Smooth muscle cell (in vitro differentiated cells): ENCODE results near the gene KLRC4. TPM values are rescaled to one million over a fixed set of nuclear protein-coding genes. Genes with fewer than 3 reads are reported as not detected.

Experiments used
- DNase-seq: peaks from one replicate; lab custom pipeline; 2025; ENCODE audit not compliant: unreplicated experiment; lab: John Stamatoyannopoulos, UW
- H2AFZ ChIP-seq: fragments of 200-600 bp; sonication (generic); 2 replicates; pipeline ENCODE4 v1.6.0; 2016; ENCODE audit warnings: antibody characterized with exemption, low read depth, mild to moderate bottlenecking
- H3F3A ChIP-seq: fragments of 200-600 bp; sonication (generic); 2 replicates; pipeline ENCODE4 v1.6.0; 2017; ENCODE audit warnings: antibody characterized with exemption, low read depth
- H3K27ac ChIP-seq: fragments of 200-600 bp; sonication (generic); 2 replicates; pipeline ENCODE4 v1.5.1; 2016; ENCODE audit warnings: low read depth, mild to moderate bottlenecking
- H3K27me3 ChIP-seq: fragments of 200-600 bp; sonication (generic); 2 replicates; pipeline ENCODE4 v1.6.1; 2016; ENCODE audit warnings: low read depth, mild to moderate bottlenecking
- H3K36me3 ChIP-seq: fragments of 200-600 bp; sonication (generic); 2 replicates; pipeline ENCODE4 v1.5.1; 2016; ENCODE audit warnings: low read depth
- H3K4me1 ChIP-seq: fragments of 200-600 bp; sonication (generic); 2 replicates; pipeline ENCODE4 v1.5.1; 2016; ENCODE audit warnings: low read depth
- H3K4me2 ChIP-seq: fragments of 200-600 bp; sonication (generic); 2 replicates; pipeline ENCODE4 v1.6.0; 2016; ENCODE audit warnings: mild to moderate bottlenecking
- H3K4me3 ChIP-seq: fragments of 200-600 bp; sonication (generic); 2 replicates; pipeline ENCODE4 v1.5.1; 2016; ENCODE audit warnings: mild to moderate bottlenecking
- H3K79me2 ChIP-seq: fragments of 200-600 bp; sonication (generic); 2 replicates; pipeline ENCODE4 v1.6.0; 2016; ENCODE audit warnings: low read depth, mild to moderate bottlenecking
- H3K9ac ChIP-seq: fragments of 200-600 bp; sonication (generic); 2 replicates; pipeline ENCODE4 v1.6.0; 2016; ENCODE audit warnings: low read depth
- H3K9me3 ChIP-seq: fragments of 200-600 bp; sonication (generic); replicated peaks from 2 replicates; pipeline ENCODE4 v1.5.1; 2016; ENCODE audit warnings: low read depth
- H4K20me1 ChIP-seq: fragments of 200-600 bp; sonication (generic); 2 replicates; pipeline ENCODE4 v1.6.0; 2016; ENCODE audit warnings: low read depth
- WGBS: methylation state at CpG from one replicate; pipeline ENCODE4 v1.1.7; 2016; ENCODE audit warnings: low lambda C conversion rate; 5-methylcytosine and 5-hydroxymethylcytosine counted together
- polyA plus RNA-seq: library from polyadenylated mRNA; unstranded; fragments of >200 nt; fragmentation: Nextera tagmentation; extraction: Ambion mirVana; gene quantifications from 2 replicates; pipeline ENCODE4 v1.2.1, GENCODE V29; 2016
- total RNA-seq: library from RNA; depleted of rRNA; stranded (reverse); fragments of >200 nt; gene quantifications from 2 replicates; pipeline ENCODE4 v1.2.3, GENCODE V29; 2014
- TF ChIP-seq, protein P1 (sequence below): fragments of 200-600 bp; sonication (generic); IDR thresholded peaks from 2 replicates; pipeline ENCODE4 v1.5.1; 2017; ENCODE audit warnings: borderline replicate concordance, mild to moderate bottlenecking, antibody characterized with exemption; ENCODE audit not compliant: insufficient read depth, poor library complexity, severe bottlenecking

KLRC4 gene, protein sequence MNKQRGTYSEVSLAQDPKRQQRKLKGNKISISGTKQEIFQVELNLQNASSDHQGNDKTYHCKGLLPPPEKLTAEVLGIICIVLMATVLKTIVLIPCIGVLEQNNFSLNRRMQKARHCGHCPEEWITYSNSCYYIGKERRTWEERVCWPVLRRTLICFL
- total RNA-seq (not detected in 2 replicates), polyA plus RNA-seq (not detected in 2 replicates)

DNA sequence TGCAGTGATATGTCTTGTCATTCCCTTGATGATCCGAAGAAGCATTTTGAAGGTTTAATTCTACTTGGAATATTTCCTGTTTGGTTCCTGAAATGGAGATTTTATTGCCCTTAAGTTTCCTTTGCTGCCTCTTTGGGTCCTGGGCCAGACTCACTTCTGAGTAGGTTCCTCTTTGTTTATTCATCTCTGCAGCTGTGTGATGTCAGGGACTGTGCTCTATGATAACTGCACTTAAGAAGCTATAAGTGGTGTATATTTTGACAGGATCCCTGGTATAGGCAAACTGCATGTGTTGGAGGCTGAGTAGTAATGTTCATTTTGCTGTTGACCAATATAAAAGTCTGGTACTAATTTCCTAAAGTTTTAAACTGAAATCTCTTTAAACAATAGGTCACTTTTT lies at the start of gene KLRC4:
Gene KLRC4 (minus strand): TSS at position 366 of the 400 bp plus-strand sequence. CDS start 182 bp downstream, at position 184.
- H3K79me2 ChIP-seq = no peaks in the 10 kb centered on the region
- H3F3A ChIP-seq = no peaks in the 10 kb centered on the region
- H3K36me3 ChIP-seq = no peaks in the 10 kb centered on the region
- H2AFZ ChIP-seq = no peak within 1 kb of the TSS
- TF ChIP-seq, protein P1, sequence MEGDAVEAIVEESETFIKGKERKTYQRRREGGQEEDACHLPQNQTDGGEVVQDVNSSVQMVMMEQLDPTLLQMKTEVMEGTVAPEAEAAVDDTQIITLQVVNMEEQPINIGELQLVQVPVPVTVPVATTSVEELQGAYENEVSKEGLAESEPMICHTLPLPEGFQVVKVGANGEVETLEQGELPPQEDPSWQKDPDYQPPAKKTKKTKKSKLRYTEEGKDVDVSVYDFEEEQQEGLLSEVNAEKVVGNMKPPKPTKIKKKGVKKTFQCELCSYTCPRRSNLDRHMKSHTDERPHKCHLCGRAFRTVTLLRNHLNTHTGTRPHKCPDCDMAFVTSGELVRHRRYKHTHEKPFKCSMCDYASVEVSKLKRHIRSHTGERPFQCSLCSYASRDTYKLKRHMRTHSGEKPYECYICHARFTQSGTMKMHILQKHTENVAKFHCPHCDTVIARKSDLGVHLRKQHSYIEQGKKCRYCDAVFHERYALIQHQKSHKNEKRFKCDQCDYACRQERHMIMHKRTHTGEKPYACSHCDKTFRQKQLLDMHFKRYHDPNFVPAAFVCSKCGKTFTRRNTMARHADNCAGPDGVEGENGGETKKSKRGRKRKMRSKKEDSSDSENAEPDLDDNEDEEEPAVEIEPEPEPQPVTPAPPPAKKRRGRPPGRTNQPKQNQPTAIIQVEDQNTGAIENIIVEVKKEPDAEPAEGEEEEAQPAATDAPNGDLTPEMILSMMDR = no peak
- DNase-seq = no peak
- H3K27ac ChIP-seq = no peak within 1 kb of the TSS
- H3K4me3 ChIP-seq = no peak within 1 kb of the TSS
- H3K9me3 ChIP-seq = no peaks in the 10 kb centered on the region
- no peaks in the 10 kb centered on the region for H3K4me1 ChIP-seq
- no peak within 1 kb of the TSS for H3K4me2 ChIP-seq
- WGBS = 0% methylated on average over 1 of the region's 1 CpG
- no peaks in the 10 kb centered on the region for H3K27me3 ChIP-seq
- no peaks in the 10 kb centered on the region for H4K20me1 ChIP-seq
- no peak within 1 kb of the TSS for H3K9ac ChIP-seq

DNA sequence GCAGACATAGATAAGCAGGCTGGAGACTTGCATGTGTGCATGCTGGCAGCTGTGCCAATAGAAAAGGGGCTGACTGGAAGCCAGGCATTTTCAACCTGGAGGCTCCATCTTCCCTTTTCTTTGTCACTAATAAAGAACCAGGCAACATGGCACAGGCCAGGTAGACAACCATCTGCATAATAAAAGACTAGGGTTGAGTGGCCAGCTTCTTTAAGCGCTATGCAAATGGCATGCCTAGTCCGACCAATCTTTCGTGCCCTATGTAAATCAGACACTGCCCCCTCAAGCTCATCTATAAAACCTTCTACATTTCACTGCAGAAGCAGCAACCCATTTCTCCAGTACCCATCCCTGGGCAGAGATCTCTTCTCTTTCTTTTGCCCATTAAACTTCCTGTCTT lies 48.2 kb upstream of the KLRC4 start:
- TF ChIP-seq, protein P1 = no peak
- Histone ChIP-seq H2AFZ (no peak overlapping the region), H3K4me1 (no peaks in the 10 kb centered on the region), H3K4me2 (no peak overlapping the region), H3K27me3 (no peaks in the 10 kb centered on the region), H3K9me3 (no peaks in the 10 kb centered on the region), H3K79me2 (no peaks in the 10 kb centered on the region), H3K4me3 (no peak overlapping the region), H3K36me3 (no peaks in the 10 kb centered on the region), H3K9ac (no peak overlapping the region), H4K20me1 (no peaks in the 10 kb centered on the region), H3K27ac (no peak overlapping the region), H3F3A (no peaks in the 10 kb centered on the region)
- no peak for DNase-seq
- 82% methylated on average over 3 of the region's 3 CpGs for WGBS

DNA sequence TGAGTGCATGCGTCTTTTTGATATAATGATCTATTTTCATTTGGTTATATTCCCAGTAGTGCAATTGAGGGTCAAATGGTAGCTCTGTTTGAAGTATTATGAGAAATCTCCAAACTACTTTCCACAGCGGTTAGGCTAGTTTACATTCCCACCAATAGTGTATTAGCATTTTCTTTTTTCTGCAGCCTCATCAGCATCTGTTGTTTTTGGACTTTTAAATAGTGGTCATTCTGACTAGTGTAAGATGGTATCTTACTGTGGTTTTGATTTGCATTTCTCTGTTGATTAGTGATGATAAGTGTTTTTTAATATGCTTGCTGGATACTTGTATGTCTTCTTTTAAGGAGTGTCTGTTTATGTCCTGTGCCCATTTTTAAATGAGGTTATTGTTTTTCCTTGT lies 47.3 kb upstream of the KLRC4 start:
- no peak for DNase-seq
- 80% methylated on average over 2 of the region's 2 CpGs for WGBS
- no peak overlapping the region for H3K4me2 ChIP-seq
- H3K27ac ChIP-seq = no peak overlapping the region
- no peak overlapping the region for H2AFZ ChIP-seq
- H3K36me3 ChIP-seq = no peaks in the 10 kb centered on the region
- H3K79me2 ChIP-seq = no peaks in the 10 kb centered on the region
- TF ChIP-seq, protein P1 = no peak
- no peaks in the 10 kb centered on the region for H3K4me1 ChIP-seq
- H3F3A ChIP-seq = no peaks in the 10 kb centered on the region
- H3K9ac ChIP-seq = no peak overlapping the region
- no peak overlapping the region for H3K4me3 ChIP-seq
- H4K20me1 ChIP-seq = no peaks in the 10 kb centered on the region
- no peaks in the 10 kb centered on the region for H3K27me3 ChIP-seq
- H3K9me3 ChIP-seq = no peaks in the 10 kb centered on the region

DNA sequence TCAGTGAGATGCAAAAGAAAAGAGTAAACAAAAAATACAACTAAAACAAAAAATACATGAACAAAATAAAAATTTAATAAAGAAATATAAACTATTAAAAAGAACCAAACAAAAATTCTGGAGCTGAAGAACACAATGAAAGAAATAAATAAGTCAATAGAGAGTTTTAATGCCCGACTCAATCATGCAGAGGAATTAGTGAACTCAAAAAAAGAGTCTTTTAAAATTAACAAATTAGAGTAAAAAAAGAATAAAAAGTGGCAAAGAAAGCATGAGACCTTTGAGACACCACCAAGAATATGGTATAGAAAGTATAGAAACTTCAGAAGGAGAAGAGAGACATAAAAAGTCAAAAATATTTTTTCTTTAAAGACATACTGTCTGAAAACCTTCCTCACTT lies 46.2 kb upstream of the KLRC4 start:
- Histone ChIP-seq H3K4me1 (no peaks in the 10 kb centered on the region), H3K27ac (no peak overlapping the region), H3K27me3 (no peaks in the 10 kb centered on the region), H3F3A (no peaks in the 10 kb centered on the region), H3K4me3 (no peak overlapping the region), H3K79me2 (no peaks in the 10 kb centered on the region), H3K9me3 (no peaks in the 10 kb centered on the region), H4K20me1 (no peaks in the 10 kb centered on the region), H3K36me3 (no peaks in the 10 kb centered on the region), H3K4me2 (no peak overlapping the region), H3K9ac (no peak overlapping the region), H2AFZ (no peak overlapping the region)
- TF ChIP-seq, protein P1 = no peak
- 91% methylated on average over 1 of the region's 1 CpG for WGBS
- DNase-seq = no peak
